ENCODE data around the gene MPC1.
A peak's percentile ranks its signal among the peaks of the same experiment; 100 is the strongest.
"Not testable (repeated sequence)": the region's sequence is repeated elsewhere in the genome, so short reads cannot be mapped to it uniquely, and the experiment has no call there.

The MPC1 gene

DNA sequence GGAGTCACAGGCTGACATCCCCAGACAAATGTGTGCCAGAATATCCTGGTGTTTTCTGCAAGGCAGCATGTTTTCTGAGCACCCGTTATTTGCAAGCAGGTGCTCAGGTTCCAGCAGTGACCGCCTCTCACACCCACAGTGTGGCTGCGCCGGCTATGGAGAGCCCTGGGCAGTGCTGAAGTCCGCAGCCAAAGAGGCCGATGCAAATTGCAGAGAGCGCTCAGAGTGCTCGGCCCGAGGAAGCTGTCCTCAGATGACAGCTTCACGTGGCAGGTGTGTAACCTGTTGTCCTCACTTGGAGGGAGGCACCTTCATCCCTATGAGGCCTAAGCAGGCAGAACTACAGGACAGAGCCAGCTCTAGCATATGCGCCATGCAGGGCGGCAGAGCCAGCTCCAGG is 23.5 kb upstream of the MPC1 start:
- DNase-seq (ENCODE audit: low spot score): no peak

DNA sequence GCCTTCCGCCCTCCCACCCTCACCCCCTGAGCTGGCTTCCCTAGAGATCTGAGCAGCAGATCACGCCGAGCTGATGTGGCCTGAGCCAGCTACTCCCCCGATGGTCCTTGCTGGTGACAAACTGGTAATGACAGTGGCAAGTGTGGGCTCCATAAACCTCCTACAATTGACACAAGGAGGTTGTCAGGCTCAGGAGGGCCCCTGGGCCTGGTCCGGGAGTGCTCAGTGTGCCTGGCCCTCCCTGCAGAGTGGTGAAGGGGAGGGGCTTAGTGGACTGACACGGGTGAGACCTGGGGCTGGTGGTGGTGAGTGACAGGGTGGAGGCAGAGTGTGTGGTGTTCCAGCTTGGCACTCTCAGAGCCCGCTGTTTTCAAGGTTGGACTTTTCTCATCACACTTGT is 22.6 kb upstream of the MPC1 start:
- DNase-seq (ENCODE audit: low spot score): no peak

DNA sequence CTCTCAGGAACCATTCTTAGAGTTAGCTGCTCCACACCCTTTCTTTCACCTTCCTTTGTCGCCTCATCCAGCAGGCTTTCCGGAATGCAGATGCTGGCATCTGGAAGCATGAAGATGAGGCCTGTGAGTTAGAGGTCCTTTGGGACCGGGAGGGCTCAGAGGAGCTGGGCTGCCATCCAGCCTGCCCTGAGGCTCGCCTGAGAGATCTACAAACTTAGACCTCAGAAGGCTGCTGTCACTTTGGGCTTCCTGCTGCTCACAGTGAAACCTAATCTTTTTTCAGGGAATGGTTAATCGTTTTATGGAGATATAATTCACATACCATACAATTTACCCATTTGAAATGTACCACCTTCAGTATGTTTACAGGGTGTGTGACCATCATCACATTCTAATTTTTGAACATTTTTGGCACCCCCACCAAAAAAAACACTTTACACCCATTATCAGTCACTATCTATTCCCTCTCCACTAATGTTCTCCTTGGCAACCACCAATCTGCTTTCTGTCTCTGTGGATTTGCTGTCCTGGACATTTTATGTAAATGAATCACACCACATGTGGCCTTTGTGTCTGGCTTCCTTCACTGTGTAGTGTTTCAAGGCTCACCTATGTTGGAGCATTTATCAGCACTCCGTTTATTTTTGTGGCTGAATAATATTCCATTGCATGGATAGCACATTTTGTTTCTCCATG is 20.0 kb upstream of the MPC1 start:
- DNase-seq (ENCODE audit: low spot score): peak; percentile 44

DNA sequence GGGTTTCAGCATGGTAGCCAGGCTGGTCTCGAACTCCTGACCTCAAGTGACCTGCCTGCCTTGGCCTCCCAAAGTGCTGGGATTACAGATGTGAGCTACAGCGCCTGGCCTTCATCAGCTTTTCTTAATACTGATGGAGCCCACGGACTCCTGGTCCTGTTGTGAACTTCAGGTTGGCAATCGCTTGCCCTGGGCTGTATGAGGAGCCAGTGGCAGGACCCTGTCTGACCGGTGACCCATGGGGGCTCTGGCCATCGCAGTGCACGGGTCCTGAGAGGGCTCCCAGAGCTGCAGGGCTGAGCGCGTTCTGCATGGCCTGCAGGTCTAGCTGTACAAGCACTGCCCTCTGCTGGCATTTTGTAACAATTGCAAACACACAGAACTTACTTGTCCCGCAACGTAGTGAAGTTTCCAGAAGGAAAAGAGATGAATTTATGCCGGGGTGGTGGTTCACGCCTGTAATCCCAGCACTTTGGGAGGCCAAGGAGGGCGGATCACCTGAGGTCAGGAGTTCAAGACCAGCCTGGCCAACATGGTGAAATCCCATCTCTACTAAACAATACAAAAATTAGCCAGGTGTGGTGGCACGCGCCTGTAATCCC is 18.0 kb upstream of the MPC1 start:
- DNase-seq (ENCODE audit: low spot score): peak; percentile 81

DNA sequence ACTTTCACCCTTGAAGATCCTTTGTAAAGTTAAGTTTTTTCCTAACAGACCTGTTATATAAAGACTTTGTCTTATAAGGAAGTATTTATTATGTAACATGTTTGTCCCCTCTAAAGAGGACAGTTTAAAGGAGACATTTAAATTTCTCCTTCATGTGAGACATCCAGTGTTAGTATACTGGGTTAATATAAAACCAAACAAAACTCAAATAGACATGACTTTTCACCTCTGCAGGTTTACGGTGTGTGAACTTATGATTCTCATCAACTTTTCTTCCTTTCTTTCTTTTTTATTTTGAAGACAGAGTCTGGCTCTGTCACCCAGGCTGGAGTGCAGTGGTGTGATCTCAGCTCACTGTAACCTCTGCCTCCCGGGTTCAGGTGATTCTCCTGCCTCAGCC is 17.4 kb upstream of the MPC1 start:
- no peak for DNase-seq (ENCODE audit: low spot score)

DNA sequence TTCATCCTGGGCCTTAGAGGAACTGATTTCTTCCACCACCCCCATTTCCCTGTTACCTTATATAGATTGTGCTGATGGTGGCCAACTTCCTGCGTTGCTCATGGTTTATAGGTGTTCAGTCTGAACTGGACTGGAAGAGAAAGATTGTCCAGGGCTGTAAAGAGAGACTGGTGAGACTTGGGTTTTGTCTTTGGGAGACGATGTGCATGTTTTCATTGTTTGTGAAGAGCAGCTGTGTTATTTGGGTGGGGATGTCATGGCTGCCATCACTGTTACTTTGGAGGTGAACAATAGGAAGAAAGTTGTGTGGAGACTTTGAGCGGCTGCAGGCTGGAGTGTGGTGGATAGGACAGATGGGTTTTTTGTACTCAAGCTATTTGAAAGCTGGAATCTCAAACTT is 15.6 kb upstream of the MPC1 start:
- DNase-seq (ENCODE audit: low spot score): no peak

DNA sequence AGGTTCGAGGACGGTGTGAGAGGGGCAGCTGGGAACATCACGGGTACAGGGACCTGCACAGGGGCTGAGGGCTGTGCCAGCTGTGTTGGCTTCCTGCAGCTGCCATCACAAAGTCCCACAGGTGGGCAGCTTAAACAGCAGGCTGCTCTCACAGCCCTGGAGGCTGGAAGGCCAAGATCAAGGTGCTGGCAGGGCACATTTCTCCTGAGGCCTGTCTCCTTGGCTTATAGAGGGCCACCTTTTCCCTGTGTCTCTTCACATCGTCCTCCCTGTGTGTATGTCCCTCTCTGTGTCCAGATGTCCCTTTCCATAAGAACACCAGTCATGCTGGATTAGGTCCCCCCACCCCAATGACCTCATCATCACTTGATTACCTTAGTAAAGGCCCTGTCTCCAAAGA is 15.1 kb upstream of the MPC1 start:
- DNase-seq (ENCODE audit: low spot score): no peak

DNA sequence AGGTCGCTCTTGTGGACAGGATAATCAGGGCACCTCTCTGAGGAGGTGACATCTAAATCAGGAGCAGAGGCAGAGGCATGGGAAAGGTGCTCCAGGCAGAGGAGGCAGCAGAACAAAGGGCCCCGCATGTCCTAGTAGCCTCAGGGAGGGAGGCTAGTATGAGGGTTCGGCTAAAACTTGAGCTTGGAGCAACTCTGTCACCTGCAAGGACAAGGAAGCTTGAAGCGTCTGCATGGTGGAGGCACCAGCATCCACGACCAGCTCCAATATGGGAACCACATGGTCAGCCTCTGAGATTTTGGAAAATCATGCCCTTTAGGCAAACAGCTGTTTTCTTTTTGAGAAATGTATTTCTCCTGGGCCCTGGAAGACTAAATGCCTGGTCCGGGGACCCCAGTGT is 13.0 kb upstream of the MPC1 start:
- no peak for DNase-seq (ENCODE audit: low spot score)

DNA sequence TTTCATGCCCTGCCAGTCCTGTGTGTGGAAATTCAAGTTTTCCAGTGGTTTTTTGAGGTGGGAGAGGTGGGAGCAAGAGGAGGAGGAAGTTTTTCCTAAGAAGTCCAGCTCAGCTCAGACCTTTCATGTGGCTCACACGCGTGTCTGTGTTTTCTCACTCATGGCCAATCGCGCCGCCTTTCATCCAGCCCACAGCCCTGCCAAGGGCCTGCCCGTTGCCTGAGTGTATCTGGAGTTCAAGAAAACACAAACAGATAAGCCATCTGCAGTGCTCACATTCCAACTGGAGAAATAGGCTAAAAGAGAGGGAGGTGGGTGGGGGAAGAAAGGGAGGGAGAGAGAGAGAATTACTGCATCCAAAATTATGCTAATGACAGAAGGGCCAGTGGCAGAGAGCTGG is 12.6 kb upstream of the MPC1 start:
- DNase-seq (ENCODE audit: low spot score): no peak

DNA sequence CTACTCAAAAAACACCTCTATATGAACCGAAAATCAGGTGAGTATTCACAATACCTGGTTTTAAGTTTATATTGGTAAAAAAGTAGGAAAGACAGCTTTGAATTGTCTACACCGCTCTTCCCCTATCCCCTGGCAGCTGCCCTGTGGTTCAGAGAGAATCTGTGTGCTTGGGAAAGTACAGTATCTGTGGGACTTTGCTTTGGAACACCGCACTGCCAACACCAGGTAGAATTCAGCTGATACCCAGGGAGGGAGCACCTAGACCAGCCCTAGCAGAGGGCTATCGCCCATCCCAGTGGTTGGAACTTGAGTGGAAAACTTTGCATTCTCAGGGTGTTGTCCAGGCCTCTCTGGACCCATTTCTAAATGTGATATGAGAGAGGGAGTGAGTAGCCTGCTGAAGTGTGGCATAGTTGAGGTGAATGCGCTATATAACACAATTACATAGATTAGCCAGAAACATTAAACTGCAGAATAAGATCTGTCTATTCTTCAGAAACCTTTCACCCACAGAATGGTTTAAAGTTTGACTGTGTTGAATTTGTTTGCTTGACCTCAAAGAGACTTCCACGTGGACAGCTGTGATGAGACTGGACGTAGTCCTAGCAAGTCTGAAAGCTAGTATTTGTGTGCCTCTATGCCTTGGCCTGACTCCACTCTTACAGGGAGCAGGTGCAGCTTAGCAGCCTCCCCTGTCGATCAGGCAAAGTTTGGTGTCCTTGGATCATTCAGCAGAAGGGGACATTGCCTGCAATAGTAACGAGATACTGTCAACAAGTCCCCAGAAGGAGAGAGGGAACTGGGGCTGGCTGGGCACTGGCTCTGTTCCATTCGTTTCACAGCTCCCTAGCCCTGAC is 11.5 kb upstream of the MPC1 start:
- no peak for DNase-seq (ENCODE audit: low spot score)

DNA sequence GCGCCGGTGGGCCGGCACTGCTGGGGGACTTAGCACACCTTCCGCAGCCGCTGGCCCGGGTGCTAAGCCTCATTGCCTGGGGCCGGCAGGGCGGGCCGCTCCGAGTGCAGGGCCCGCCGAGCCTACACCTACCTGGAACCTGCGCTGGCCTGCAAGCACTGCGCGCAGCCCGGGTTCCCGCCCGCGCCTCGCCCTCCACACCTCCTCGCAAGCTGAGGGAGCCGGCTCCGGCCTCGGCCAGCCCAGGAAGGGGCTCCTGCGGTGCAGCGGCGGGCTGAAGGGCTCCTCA is 10.7 kb upstream of the MPC1 start:
- DNase-seq (ENCODE audit: low spot score): no peak

DNA sequence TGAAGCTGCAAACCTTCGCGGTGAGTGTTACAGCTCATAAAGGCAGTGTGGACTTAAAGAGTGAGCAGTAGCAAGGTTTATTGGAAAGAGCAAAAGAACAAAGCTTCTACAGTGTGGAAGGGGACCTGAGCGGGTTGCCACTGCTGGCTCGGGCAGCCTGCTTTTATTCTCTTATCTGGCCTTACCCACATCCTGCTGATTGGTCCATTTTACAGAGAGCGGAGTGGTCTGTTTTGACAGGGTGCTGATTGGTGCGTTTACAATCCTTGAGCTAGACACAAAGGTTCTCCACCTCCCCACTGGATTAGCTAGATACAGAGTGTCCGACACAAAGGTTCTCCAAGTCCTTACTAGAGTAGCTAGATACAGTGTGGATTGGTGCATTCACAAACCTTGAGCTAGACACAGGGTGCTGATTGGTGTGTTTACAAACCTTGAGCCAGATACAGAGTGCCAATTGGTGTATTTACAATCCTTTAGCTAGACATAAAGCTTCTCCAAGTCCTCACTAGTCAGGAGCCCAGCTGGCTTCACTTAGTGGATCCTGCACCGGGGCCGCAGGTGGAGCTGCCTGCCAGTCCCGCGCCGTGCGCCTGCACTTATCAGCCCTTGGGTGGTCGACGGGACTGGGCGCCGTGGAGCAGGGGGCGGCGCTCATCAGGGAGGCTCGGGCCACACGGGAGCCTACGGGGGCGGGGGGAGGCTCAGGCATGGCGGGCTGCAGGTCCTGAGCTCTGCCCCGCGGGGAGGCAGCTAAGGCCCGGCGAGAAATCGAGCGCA is 10.2 kb upstream of the MPC1 start:
- not testable (repeated sequence) for DNase-seq (ENCODE audit: low spot score)

DNA sequence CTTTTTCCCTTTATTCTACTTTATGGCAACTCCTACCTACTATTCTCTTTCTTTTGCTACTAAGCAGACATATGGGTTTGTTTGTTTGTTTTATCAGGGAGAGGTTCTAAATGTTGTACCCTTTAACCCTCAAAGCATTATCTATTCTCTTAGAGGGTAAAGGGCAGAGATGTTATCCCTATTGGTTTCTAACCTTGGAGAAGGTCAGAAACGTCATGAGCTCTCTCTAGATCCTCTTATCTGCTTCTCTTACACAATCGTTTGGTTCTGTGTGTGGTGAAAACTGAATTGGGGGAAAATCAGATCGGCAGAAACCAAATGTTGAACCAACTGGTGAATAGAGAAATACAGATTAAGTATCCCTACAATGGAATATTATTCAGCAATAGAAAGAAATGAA is 6.4 kb upstream of the MPC1 start:
- no peak for DNase-seq (ENCODE audit: low spot score)

DNA sequence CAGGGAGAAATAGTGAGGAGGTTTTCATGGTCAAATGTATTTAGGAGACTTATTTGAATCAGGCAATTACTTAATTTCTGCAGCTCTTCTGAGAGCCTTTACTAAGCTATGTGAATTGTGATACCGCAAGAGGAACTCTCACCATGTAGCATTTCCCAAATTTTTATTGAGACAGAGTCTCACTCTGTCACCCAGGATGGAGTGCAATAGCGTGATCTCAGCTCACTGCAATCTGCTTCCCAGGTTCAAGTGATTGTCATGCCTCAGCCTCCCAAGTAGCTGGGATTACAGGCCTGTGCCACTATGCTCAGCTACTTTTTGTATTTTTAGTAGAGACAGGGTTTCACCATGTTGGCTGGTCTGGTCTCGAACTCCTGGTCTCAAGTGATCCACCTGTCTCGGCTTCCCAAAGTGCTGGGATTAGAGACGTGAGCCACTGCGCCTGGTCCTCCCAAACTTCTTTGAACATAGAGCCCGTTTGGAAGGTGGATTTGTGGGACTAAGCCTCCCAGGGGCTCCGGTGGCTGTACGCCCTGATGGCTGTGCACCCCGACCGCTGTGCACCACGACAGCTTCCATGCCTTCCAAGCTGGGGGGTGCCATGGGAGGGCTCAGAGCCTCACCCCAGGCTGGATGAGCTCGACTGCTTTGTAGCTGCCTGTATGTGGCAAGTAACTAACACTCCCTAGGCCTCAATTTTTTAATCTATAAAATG is 5.7 kb upstream of the MPC1 start:
- DNase-seq (ENCODE audit: low spot score): no peak

DNA sequence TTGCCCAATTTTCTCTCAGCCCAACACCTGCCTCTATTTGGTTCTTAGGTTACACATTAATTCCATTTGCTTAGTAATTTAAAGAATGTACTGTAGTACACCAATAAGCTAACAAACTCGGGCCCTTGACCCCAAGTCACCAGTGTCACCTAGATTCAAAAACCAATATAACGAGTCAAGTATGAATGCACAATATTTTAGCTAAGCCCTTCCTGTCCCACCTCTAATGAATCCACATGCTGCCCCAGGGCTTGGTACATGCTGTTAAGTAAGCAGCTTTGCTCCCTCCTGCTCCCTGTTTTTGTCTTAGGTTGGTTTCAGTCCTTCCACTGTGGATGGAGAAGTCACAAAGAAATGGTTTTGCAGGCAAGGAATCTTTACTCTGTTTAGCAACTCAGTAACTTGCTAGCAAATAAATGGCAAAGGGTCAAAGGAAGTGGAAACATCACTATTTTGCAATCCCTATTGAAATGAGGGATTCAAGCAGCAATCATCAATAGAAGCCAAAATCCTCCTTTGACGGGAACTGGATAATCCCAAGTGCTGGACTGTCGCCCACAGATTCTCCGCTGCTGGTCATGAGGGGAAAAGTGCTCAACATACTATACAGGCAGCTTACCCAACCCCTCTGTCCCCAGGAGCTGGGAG is 5.0 kb upstream of the MPC1 start:
- DNase-seq (ENCODE audit: low spot score): no peak

DNA sequence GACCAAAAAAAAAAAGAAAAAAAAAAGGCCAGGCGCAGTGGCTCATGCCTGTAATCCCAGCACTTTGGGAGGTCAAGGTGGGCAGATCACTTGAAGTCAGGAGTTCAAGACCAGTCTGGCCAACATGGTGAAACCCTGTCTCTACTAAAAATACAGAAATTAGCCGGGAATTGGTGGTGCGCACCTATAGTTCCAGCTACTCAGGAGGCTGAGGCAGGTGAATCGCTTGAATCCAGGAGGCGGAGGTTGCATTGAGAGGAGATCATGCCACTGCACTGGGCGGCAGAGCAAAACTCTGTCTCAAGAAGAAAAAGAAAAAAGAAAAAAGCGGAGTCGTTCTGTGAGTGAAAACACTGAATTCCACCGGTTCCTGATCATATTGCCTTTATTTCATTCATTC is 4.4 kb upstream of the MPC1 start:
- not testable (repeated sequence) for DNase-seq (ENCODE audit: low spot score)

DNA sequence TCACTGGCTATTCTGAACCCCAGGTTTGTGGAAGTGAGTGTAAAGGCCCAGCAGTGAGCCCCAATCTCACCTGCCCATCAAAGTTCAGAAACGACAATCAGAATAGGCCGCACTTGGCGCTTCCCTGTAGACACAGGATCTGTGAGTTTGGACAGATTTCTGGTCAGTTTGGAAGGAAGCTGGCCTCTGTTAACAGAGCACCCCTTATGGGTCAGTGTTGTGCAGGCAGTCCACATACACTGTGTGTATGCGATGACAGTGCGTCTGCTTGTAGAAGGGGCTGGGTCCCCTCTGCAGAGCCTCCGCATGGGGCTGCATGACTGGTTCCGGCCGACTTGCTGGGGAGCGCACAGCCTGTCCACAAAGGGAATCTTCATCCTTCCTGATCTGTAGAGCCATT is 3.4 kb upstream of the MPC1 start:
- DNase-seq (ENCODE audit: low spot score): no peak

DNA sequence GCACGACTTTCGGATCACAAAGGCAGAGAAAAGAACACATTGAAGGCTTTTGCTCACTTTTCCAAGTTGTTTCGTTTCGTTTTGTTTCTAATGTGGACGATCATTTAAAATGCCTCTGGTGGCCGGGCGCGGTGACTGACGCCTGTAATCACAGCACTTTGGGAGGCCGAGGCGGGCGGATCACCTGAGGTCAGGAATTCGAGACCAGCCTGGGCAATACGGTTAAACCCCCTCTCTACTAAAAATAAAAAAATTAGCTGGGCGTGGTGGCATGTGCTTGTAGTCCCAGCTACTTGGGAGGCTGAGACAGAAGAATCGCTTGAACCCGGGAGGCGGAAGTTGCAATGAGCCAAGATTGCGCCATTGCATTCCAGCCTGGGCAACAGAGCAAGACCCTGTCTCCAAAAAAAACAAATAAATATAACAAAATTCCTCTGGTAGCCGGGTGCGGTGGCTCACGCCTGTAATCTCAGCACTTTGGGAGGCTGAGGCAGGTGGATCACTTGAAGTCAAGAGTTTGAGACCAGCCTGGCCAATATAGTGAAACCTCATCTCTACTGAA is 1.1 kb upstream of the MPC1 start:
- DNase-seq (ENCODE audit: low spot score): not testable (repeated sequence)

DNA sequence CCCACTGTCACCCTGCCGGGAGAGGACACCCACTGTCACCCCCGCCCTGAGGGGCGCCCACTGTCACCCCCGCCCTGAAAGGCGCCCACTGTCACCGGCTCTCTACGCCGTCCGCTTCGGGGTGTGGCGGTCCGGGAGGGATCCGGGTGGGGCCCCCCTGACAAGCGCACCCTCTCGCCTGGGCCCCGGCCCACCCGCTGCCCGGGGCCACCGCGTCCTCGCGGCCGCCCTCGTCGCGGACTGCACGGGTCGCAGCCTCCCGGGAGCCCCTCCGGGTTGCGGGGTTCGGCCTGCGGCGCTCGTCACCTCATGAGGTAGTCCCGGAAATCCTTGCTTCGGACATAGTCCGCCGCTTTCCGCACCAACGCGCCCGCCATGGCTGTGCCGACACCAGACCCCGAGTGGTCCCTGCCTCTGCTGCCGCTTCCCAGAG is 224 bp downstream of the MPC1 start:
- no peak for DNase-seq (ENCODE audit: low spot score)

DNA sequence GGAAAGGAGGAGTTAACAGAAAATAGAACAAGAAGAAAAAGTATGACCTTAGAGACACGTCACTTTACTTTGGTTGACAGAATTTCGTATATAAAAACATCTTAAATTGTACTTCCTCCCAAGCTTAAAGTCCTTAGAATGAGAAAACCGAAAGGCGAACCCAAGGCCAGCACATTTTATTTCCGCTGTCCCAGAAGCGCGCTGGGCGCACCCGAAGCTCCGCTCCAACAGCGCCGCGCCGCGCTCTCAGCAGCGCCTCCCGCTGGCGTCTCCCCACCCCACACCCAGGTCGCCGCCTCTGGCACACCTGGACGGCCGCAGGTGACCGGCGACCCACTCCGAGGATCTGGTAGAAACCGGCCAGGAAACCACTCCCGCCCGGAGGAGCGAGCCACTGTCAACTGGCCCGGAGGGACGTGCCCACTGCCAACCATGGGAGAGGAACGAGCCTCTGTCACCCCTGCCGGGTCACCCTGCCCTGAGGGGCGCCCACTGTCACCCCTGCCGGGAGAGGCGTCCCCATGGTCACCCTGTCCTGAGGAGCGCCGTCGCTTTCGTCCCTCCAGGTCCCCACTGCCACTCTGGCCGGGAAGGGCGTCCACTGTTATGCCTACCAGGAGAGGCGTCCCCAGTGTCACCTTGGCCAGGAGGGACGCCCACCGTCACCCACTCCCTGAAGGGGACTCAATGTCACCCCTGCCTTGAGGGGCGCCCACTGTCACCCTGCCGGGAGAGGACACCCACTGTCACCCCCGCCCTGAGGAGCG is 824 bp downstream of the MPC1 start:
- peak; percentile 73 for DNase-seq (ENCODE audit: low spot score)

DNA sequence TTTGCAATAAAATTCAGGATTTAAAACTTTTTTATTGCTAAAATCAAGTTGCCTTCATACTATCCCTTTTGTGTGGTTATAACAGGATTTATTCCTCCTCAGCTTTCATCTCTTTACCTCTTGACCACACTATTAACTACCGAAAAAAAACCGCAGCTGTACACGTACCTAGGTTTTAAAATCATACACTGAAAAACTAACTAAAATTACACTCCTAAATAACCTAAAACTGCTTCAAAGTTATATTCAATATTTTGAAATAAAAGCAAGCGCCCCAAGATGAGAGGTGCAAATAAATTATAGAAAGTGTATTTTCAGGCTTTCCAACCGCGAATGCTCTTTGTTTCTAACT is 1.4 kb downstream of the MPC1 start:
- no peak for DNase-seq (ENCODE audit: low spot score)
